ENCODE results near the gene CFHR2.
"Not testable (repeated sequence)": the region's sequence is repeated elsewhere in the genome, so short reads cannot be mapped to it uniquely, and the experiment has no call there.

Gene CFHR2

DNA sequence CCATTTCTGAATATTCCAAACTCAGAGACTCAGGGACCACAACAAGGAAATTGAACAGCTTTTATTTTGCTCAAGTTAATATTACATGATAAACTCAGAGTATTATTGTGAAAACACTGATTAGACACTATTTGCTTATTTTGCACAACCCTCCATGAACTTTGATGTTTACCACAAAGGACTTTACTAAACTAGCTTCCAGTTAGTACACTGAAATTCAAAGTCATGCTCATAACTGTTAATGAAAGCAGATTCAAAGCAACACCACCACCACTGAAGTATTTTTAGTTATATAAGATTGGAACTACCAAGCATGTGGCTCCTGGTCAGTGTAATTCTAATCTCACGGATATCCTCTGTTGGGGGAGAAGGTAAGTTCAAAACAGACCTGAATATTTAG lies at the start of gene CFHR2:
CFHR2 (plus strand) TSS at position 171 of the 400 bp plus-strand sequence; CDS start at position 314, 143 bp downstream.
- DNase-seq (ENCODE audit: extremely low spot score, insufficient read length, low read depth); FAIRE-seq: not testable (repeated sequence)

- DNase-seq (ENCODE audit: extremely low spot score, insufficient read length, low read depth) (no peak), FAIRE-seq (no peak)
These were observed 47.2 kb upstream of the CFHR2 start for GRCh38 chr1:196896355-196896754.

DNA sequence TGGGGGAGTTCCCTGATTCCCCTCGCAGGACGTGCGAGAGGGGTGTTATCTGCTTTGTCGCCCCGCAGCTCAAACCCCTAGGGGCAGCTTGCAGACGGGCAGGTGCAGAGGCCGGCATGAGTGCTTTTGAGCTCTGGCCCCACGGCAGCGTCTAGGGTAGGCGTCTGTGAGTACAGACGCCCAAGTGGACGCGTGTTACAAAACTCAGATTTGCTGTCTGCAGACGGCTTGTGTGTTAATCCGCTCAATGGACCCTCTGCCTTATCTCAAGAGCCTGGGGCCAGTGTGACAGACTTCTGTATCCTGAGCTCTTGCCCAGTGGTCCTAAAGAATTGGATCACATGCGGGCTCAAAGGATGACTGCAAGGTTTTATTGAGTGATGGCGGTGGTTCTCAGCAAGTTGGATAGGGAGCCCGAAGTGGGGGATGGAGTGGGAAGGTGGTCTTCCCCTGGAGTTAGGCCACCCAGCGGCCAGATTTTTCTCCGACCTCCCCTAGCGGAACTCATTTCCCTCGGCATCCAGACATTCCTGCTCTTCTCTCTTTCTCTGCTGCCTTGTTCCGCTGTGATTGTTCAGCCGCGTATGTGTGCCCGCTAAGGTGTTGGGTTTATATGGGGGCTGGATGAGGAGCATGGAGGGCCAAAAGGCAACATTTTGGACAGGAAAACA lies 46.2 kb upstream of the CFHR2 start:
- DNase-seq (ENCODE audit: extremely low spot score, insufficient read length, low read depth) (no peak), FAIRE-seq (no peak)

GRCh38 chr1:196902344-196902743 lies 41.2 kb upstream of the CFHR2 start:
- FAIRE-seq = no peak
- no peak for DNase-seq (ENCODE audit: extremely low spot score, insufficient read length, low read depth)

GRCh38 chr1:196910215-196910614 lies 33.3 kb upstream of the CFHR2 start:
- FAIRE-seq = no peak
- DNase-seq (ENCODE audit: extremely low spot score, insufficient read length, low read depth) = no peak

- not testable (repeated sequence) for FAIRE-seq
These were observed 31.3 kb upstream of the CFHR2 start for GRCh38 chr1:196912283-196912682.

GRCh38 chr1:196926839-196927238 lies 16.7 kb upstream of the CFHR2 start:
- DNase-seq (ENCODE audit: extremely low spot score, insufficient read length, low read depth); FAIRE-seq: not testable (repeated sequence)

More at GRCh38 chr1:196912283-196912682, 31.3 kb upstream of the CFHR2 start:
- not testable (repeated sequence) for DNase-seq (ENCODE audit: extremely low spot score, insufficient read length, low read depth)

GRCh38 chr1:196932853-196933252 lies 10.7 kb upstream of the CFHR2 start:
- DNase-seq (ENCODE audit: extremely low spot score, insufficient read length, low read depth); FAIRE-seq: not testable (repeated sequence)

GRCh38 chr1:196933531-196934189 lies 9.9 kb upstream of the CFHR2 start:
- DNase-seq (ENCODE audit: extremely low spot score, insufficient read length, low read depth) = no peak
- FAIRE-seq = no peak

DNA sequence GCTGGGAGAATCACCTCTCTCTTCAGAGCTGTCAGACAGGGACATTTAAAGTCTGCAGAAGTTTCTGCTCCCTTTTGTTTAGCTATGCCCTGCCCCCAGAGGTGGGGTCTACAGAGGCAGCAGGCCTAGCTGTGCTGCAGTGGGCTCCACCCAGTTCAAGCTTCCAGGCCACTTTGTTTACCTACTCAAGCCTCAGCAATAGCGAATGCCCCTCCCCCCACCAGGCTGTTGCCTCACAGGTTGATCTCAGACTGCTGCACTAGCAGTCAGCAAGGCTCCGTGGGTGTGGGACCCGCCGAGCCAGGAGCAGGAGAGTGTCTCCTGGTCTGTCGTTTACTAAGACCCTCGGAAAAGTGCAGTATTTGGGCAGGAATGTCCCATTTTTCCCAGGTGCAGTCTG lies 2.1 kb upstream of the CFHR2 start:
- not testable (repeated sequence) for DNase-seq (ENCODE audit: extremely low spot score, insufficient read length, low read depth); FAIRE-seq

DNA sequence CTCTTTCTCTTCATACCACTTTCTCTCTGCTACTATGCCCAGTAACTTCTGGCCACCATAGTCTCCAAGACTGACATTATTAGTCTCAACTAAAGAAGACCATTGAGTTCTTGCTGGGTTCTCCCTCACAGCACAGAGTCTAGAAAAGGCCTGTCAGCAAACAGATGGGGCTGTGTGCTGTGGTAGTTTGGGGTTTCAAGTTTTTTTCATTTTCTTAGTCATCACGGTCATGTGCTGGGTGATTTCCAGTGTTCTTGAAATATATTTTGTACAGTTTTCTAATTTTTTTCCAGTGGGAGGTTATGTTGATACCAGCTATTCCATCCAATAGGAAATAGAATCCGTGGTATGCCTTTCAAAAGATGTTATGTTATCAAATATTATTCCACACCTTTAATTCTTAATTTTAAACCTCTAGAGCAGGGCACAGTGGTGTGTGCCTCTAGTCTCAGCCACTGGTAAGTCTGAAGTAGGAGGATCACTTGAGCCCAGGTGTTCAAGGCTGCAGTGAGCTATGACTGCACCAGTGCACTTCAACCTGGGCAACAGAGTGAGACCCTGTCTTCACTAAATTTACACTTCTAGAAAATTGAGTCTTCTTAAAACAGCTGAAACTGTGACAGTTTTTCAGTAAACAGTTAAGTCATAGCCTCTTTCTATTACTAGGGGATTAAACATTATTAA lies 8.3 kb downstream of the CFHR2 start:
- no peak for FAIRE-seq
- DNase-seq (ENCODE audit: extremely low spot score, insufficient read length, low read depth) = no peak

GRCh38 chr1:196954778-196955177 lies 11.2 kb downstream of the CFHR2 start:
- no peak for FAIRE-seq
- DNase-seq (ENCODE audit: extremely low spot score, insufficient read length, low read depth) = no peak

DNA sequence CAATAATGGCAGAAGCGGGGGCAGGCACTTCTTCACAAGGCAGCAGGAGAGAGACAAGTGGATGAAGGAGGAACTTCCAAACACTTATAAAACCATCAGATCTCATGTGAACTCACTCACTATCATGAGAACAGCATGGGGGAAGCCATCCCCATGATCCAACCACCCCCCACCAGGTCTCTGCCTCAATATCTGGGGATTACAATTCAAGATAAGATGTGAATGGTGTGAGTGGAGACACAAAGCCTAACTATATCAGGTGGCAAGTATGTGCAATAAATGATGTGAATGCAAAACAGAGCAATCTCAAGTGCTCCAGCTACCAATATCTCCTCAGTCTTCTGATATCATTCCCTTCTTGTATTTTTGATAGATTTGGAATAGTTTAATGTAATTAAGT lies 12.4 kb downstream of the CFHR2 start:
- FAIRE-seq = no peak
- no peak for DNase-seq (ENCODE audit: extremely low spot score, insufficient read length, low read depth)

- DNase-seq (ENCODE audit: extremely low spot score, insufficient read length, low read depth) = no peak
- no peak for FAIRE-seq
These were observed 17.3 kb downstream of the CFHR2 start for GRCh38 chr1:196960854-196961253.

- FAIRE-seq = no peak
These were observed 26.6 kb downstream of the CFHR2 start for GRCh38 chr1:196970182-196970581.

GRCh38 chr1:196976278-196976677 lies 32.7 kb downstream of the CFHR2 start:
- FAIRE-seq (no peak), DNase-seq (ENCODE audit: extremely low spot score, insufficient read length, low read depth) (no peak)

More at GRCh38 chr1:196970182-196970581, 26.6 kb downstream of the CFHR2 start:
- DNase-seq (ENCODE audit: extremely low spot score, insufficient read length, low read depth) = no peak

- DNase-seq (ENCODE audit: extremely low spot score, insufficient read length, low read depth) (no peak), FAIRE-seq (no peak)
These were observed 33.7 kb downstream of the CFHR2 start, which contains the start of gene CFHR5 for GRCh38 chr1:196977278-196977677. TSS of gene CFHR5 (plus strand) at chr1:196977556. CDS start at chr1:196977665, 109 bp downstream.

GRCh38 chr1:196980859-196981258 lies 37.3 kb downstream of the CFHR2 start:
- FAIRE-seq (no peak), DNase-seq (ENCODE audit: extremely low spot score, insufficient read length, low read depth) (no peak)

GRCh38 chr1:196982247-196982646 lies 38.7 kb downstream of the CFHR2 start:
- not testable (repeated sequence) for FAIRE-seq; DNase-seq (ENCODE audit: extremely low spot score, insufficient read length, low read depth)

GRCh38 chr1:196991919-196992651 lies 48.5 kb downstream of the CFHR2 start:
- not testable (repeated sequence) for DNase-seq (ENCODE audit: extremely low spot score, insufficient read length, low read depth); FAIRE-seq
